Neural cell (in vitro differentiated cells): ENCODE results near the gene TPSAB1.

Source experiments
- EP300 ChIP-seq: fragments of 450-650 bp; conservative IDR thresholded peaks from 2 replicates; pipeline ENCODE4 v1.6.1; 2014; ENCODE audit warnings: antibody characterized with exemption, mild to moderate bottlenecking, moderate library complexity; ENCODE audit not compliant: poor library complexity, severe bottlenecking
- EZH2 ChIP-seq: fragments of 200-600, 300-800 bp; shearing (Covaris generic), sonication (generic); IDR thresholded peaks from 2 replicates; pipeline ENCODE4 v1.6.1; 2014; ENCODE audit warnings: antibody characterized with exemption, low read length, borderline replicate concordance, mild to moderate bottlenecking; ENCODE audit not compliant: insufficient read depth, poor library complexity, severe bottlenecking
- MXI1 ChIP-seq: fragments of 450-650 bp; conservative IDR thresholded peaks from 2 replicates; pipeline ENCODE4 v1.6.1; 2014; ENCODE audit warnings: antibody characterized with exemption, mild to moderate bottlenecking; ENCODE audit not compliant: poor library complexity, severe bottlenecking
- POLR2AphosphoS5 ChIP-seq: IDR thresholded peaks from 2 replicates; pipeline ENCODE4 v1.6.1; 2012
- RAD21 ChIP-seq: fragments of 450-650 bp; conservative IDR thresholded peaks from 2 replicates; pipeline ENCODE4 v1.6.1; 2014; ENCODE audit warnings: antibody characterized with exemption, mild to moderate bottlenecking, moderate library complexity
- SMC3 ChIP-seq: fragments of 450-650 bp; conservative IDR thresholded peaks from 2 replicates; pipeline ENCODE4 v1.6.1; 2014; ENCODE audit warnings: antibody characterized with exemption, mild to moderate bottlenecking, moderate library complexity; ENCODE audit not compliant: poor library complexity
- TAF1 ChIP-seq: IDR thresholded peaks from 2 replicates; pipeline ENCODE4 v1.6.1; 2012; ENCODE audit warnings: low read depth
- TF ChIP-seq, protein P1 (sequence below): fragments of 450-650 bp; IDR thresholded peaks from 2 replicates; pipeline ENCODE4 v1.5.1; 2014; ENCODE audit warnings: antibody characterized with exemption, mild to moderate bottlenecking, moderate library complexity; ENCODE audit not compliant: poor library complexity, severe bottlenecking
- TF ChIP-seq, protein P2 (sequence below): IDR thresholded peaks from 2 replicates; pipeline ENCODE4 v1.6.1; 2012; ENCODE audit warnings: borderline replicate concordance

DNA sequence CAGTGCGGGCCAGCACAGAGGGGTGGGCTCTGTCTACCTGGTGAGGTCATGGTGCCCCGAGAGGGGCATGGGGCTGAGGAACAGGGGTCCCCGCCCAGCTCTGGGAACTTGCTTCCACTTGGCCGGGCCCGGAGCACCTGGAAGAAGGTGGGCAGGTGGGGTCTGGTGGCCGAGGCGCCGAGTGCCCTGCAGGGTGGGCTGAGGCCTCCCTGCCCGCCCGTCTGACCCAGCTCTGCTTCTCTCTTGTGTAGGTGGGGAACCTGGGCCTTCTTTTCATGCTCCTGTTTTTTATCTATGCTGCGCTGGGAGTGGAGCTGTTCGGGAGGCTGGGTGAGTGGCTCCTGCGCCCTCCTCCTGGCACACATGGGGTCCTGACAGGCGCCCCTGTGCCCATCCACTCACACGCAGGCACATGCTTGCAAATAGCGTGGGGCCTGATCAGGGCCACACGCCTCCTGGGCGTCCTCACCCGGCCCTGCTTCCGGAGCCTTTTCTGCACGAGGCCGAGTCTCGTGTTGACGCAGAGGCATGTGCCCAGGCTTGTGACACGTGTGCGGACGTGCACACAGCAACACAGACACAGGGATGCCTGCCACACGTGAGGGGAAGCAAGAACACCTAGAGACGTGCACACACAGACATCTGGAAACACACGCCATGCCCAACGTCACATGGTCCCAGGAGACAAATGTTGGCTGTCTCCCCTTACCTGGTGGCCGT, 23.7 kb upstream of the TPSAB1 start:
- TF ChIP-seq, protein P1, sequence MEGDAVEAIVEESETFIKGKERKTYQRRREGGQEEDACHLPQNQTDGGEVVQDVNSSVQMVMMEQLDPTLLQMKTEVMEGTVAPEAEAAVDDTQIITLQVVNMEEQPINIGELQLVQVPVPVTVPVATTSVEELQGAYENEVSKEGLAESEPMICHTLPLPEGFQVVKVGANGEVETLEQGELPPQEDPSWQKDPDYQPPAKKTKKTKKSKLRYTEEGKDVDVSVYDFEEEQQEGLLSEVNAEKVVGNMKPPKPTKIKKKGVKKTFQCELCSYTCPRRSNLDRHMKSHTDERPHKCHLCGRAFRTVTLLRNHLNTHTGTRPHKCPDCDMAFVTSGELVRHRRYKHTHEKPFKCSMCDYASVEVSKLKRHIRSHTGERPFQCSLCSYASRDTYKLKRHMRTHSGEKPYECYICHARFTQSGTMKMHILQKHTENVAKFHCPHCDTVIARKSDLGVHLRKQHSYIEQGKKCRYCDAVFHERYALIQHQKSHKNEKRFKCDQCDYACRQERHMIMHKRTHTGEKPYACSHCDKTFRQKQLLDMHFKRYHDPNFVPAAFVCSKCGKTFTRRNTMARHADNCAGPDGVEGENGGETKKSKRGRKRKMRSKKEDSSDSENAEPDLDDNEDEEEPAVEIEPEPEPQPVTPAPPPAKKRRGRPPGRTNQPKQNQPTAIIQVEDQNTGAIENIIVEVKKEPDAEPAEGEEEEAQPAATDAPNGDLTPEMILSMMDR: no peak
- TF ChIP-seq, protein P2, sequence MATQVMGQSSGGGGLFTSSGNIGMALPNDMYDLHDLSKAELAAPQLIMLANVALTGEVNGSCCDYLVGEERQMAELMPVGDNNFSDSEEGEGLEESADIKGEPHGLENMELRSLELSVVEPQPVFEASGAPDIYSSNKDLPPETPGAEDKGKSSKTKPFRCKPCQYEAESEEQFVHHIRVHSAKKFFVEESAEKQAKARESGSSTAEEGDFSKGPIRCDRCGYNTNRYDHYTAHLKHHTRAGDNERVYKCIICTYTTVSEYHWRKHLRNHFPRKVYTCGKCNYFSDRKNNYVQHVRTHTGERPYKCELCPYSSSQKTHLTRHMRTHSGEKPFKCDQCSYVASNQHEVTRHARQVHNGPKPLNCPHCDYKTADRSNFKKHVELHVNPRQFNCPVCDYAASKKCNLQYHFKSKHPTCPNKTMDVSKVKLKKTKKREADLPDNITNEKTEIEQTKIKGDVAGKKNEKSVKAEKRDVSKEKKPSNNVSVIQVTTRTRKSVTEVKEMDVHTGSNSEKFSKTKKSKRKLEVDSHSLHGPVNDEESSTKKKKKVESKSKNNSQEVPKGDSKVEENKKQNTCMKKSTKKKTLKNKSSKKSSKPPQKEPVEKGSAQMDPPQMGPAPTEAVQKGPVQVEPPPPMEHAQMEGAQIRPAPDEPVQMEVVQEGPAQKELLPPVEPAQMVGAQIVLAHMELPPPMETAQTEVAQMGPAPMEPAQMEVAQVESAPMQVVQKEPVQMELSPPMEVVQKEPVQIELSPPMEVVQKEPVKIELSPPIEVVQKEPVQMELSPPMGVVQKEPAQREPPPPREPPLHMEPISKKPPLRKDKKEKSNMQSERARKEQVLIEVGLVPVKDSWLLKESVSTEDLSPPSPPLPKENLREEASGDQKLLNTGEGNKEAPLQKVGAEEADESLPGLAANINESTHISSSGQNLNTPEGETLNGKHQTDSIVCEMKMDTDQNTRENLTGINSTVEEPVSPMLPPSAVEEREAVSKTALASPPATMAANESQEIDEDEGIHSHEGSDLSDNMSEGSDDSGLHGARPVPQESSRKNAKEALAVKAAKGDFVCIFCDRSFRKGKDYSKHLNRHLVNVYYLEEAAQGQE: no peak
- TF ChIP-seq EP300 (no peak), POLR2AphosphoS5 (no peak), EZH2 (no peak), RAD21 (no peak), MXI1 (no peak), TAF1 (no peak), SMC3 (no peak)
